Liver (tissue), 9 donors: ENCODE measurements around the gene TPD52L1. TPM values are rescaled to one million over a fixed set of nuclear protein-coding genes. Genes with fewer than 3 reads are reported as not detected.

Source experiments
- DNase-seq: peaks from one replicate; pipeline ENCODE4 v3.0.0-alpha.2; 2017; ENCODE audit warnings: low spot score
- H3K27ac ChIP-seq, 2 donors: one replicate each; pipeline ENCODE4 v1.7.0; 2013; ENCODE audit warnings: inconsistent platforms in 2 of 2, low read length in 2 of 2, control low read depth in 1 of 2, low read depth in 1 of 2, mild to moderate bottlenecking in 1 of 2
- H3K27me3 ChIP-seq, 4 donors: one replicate each; pipeline versions ENCODE4 v1.6.1 to v1.7.0; 2013; ENCODE audit warnings: low read length in 3 of 4, inconsistent platforms in 1 of 4, mild to moderate bottlenecking in 1 of 4, moderate library complexity in 1 of 4; ENCODE audit not compliant: control insufficient read depth in 4 of 4, insufficient read depth in 4 of 4
- H3K36me3 ChIP-seq, 4 donors: one replicate each; pipeline versions ENCODE4 v1.6.1 to v1.7.0; 2013; ENCODE audit warnings: low read length in 3 of 4, mild to moderate bottlenecking in 3 of 4, low read depth in 1 of 4, moderate library complexity in 1 of 4; ENCODE audit not compliant: control insufficient read depth in 4 of 4, insufficient read depth in 3 of 4
- H3K4me1 ChIP-seq, 4 donors: one replicate each; pipeline versions ENCODE4 v1.6.1 to v1.7.0; 2013; ENCODE audit warnings: low read length in 3 of 4, mild to moderate bottlenecking in 3 of 4, moderate library complexity in 1 of 4; ENCODE audit not compliant: control insufficient read depth in 4 of 4, insufficient read depth in 4 of 4
- H3K4me3 ChIP-seq, 3 donors: one replicate each; pipeline versions ENCODE4 v1.6.1 to v1.7.0; 2013; ENCODE audit warnings: low read length in 3 of 3, control low read depth in 1 of 3, low read depth in 1 of 3, mild to moderate bottlenecking in 1 of 3
- H3K9ac ChIP-seq, 2 donors: one replicate each; pipeline ENCODE4 v1.7.0; 2013; ENCODE audit warnings: low read length in 2 of 2, mild to moderate bottlenecking in 2 of 2, moderate library complexity in 2 of 2, control low read depth in 1 of 2, low read depth in 1 of 2
- H3K9me3 ChIP-seq, 4 donors: one replicate each; pipeline versions ENCODE4 v1.6.1 to v1.7.0; 2013; ENCODE audit warnings: low read length in 3 of 4; ENCODE audit not compliant: control insufficient read depth in 4 of 4
- CTCF ChIP-seq: fragments of 150-350 bp; IDR thresholded peaks from 2 replicates; pipeline ENCODE4 v1.5.1; 2017; ENCODE audit warnings: improper control_type of control experiment, low read depth, low read length; ENCODE audit not compliant: missing input control
- EGR1 ChIP-seq, 2 donors: IDR thresholded peaks; 2 replicates each; pipeline ENCODE4 v1.6.1; 2016 to 2018; ENCODE audit warnings: antibody characterized with exemption in 2 of 2, low read depth in 2 of 2
- FOXA1 ChIP-seq: IDR thresholded peaks from 2 replicates; pipeline ENCODE4 v1.6.1; 2016; ENCODE audit warnings: antibody characterized with exemption
- FOXA2 ChIP-seq: IDR thresholded peaks from 2 replicates; pipeline ENCODE4 v1.6.1; 2016; ENCODE audit warnings: antibody characterized with exemption
- HNF4G ChIP-seq: IDR thresholded peaks from 2 replicates; pipeline ENCODE4 v1.6.1; 2016; ENCODE audit warnings: antibody characterized with exemption
- JUND ChIP-seq, 2 donors: IDR thresholded peaks; 2 replicates each; pipeline ENCODE4 v1.6.1; 2016; ENCODE audit warnings: antibody characterized with exemption in 2 of 2
- MAX ChIP-seq: IDR thresholded peaks from 2 replicates; pipeline ENCODE4 v1.6.1; 2016; ENCODE audit warnings: antibody characterized with exemption
- NR2F2 ChIP-seq: IDR thresholded peaks from 2 replicates; pipeline ENCODE4 v1.6.1; 2016; ENCODE audit warnings: antibody characterized with exemption
- RAD21 ChIP-seq, 2 donors: IDR thresholded peaks; 2 replicates each; pipeline ENCODE4 v1.6.1; 2016; ENCODE audit warnings: antibody characterized with exemption in 2 of 2, mild to moderate bottlenecking in 2 of 2
- RXRA ChIP-seq, 2 donors: IDR thresholded peaks; 2 replicates each; pipeline ENCODE4 v1.6.1; 2017 to 2018; ENCODE audit warnings: antibody characterized with exemption in 2 of 2, mild to moderate bottlenecking in 1 of 2
- TAF1 ChIP-seq: conservative IDR thresholded peaks from 2 replicates; pipeline ENCODE4 v1.6.1; 2016; ENCODE audit warnings: antibody characterized with exemption, mild to moderate bottlenecking
- YY1 ChIP-seq: IDR thresholded peaks from 2 replicates; pipeline ENCODE4 v1.6.1; 2016; ENCODE audit warnings: antibody characterized with exemption, mild to moderate bottlenecking
- WGBS: extraction: QIAGEN DNeasy Blood & Tissue Kit; methylation state at CpG from one replicate; pipeline ENCODE4 v1.1.7; 2013; 5-methylcytosine and 5-hydroxymethylcytosine counted together
- polyA plus RNA-seq, 2 donors: library from polyadenylated mRNA; stranded (reverse) in 1 of 2; unstranded in 1 of 2; fragments of 200-250 nt in 1 of 2; fragments of >200 nt in 1 of 2; fragmentation: Nextera tagmentation in 1 of 2; extraction: Ambion mirVana in 1 of 2; gene quantifications; one replicate each; pipeline versions ENCODE4 v1.2.1 to v1.2.3, GENCODE V29; 2013 to 2015
- total RNA-seq, 2 donors: library from RNA; depleted of rRNA; stranded (reverse); fragments of >200 nt; gene quantifications; one replicate each; pipeline ENCODE4 v1.2.3, GENCODE V29; 2014
- TF ChIP-seq, protein P1 (sequence below): IDR thresholded peaks from 2 replicates; pipeline ENCODE4 v1.6.1; 2016; ENCODE audit warnings: antibody characterized with exemption
- TF ChIP-seq, protein P2 (sequence below): IDR thresholded peaks from 2 replicates; pipeline ENCODE4 v1.6.1; 2016; ENCODE audit warnings: antibody characterized with exemption
- donor health status: healthy.
- donor health status: healthy.
- donor health status: healthy.
- donor health status: healthy.
- donor health status: healthy.

TPD52L1 gene
- total and polyA plus RNA-seq, 4 donors = 8.9 to 66.4 (median 56.6) TPM

GRCh38 chr6:125271486-125272159, 118.0 kb downstream of the TPD52L1 start (continued):
- TF ChIP-seq, protein P1, sequence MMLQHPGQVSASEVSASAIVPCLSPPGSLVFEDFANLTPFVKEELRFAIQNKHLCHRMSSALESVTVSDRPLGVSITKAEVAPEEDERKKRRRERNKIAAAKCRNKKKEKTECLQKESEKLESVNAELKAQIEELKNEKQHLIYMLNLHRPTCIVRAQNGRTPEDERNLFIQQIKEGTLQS = no peak

- Histone ChIP-seq H3K27ac (no peak overlapping the region), H3K4me3 (no peak overlapping the region), H3K9me3 (no peaks in the 10 kb centered on the region), H3K27me3 (no peaks in the 10 kb centered on the region), H3K4me1 (peaks cover 0 to 9% (median 3%) of the 10 kb centered on the region in 4 donors), H3K36me3 (peaks cover 0 to 20% (median 6%) of the 10 kb centered on the region in 4 donors), H3K9ac (no peak overlapping the region)
- TF ChIP-seq HNF4G = no peak
- no peak for TF ChIP-seq EGR1 (IDR thresholded peaks at IDR 0.05; ENCODE audit: low read depth in 2 of 2)
- TF ChIP-seq, protein P2, sequence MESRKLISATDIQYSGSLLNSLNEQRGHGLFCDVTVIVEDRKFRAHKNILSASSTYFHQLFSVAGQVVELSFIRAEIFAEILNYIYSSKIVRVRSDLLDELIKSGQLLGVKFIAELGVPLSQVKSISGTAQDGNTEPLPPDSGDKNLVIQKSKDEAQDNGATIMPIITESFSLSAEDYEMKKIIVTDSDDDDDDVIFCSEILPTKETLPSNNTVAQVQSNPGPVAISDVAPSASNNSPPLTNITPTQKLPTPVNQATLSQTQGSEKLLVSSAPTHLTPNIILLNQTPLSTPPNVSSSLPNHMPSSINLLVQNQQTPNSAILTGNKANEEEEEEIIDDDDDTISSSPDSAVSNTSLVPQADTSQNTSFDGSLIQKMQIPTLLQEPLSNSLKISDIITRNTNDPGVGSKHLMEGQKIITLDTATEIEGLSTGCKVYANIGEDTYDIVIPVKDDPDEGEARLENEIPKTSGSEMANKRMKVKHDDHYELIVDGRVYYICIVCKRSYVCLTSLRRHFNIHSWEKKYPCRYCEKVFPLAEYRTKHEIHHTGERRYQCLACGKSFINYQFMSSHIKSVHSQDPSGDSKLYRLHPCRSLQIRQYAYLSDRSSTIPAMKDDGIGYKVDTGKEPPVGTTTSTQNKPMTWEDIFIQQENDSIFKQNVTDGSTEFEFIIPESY = no peak
- no peak for TF ChIP-seq MAX
- TF ChIP-seq FOXA1 = no peak
- TF ChIP-seq YY1 = no peak
- no peak for TF ChIP-seq JUND (IDR thresholded peaks at IDR 0.05)
- 98% methylated on average over 8 of the region's 8 CpGs for WGBS
- no peak for DNase-seq
These were observed 119.7 kb downstream of the TPD52L1 start for GRCh38 chr6:125273251-125273650.

DNA sequence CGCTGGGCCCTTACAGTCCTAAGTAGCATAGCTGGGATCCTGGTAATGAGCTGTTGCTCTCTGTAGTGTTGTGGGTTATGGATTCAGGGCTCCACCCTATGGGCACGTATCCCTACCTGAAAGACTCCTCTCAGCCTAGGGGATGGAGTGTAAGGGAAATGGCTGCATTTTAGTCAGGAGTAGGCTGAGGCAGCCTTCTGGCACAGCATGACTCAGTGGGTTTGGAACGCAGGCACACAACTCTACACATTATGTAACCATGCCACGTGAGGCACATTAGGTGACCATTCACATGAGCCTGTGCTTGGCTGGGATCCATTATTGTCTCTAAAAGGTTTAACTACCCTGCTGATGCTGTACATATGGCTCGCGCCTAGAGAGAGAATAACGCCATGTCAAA, 120.4 kb downstream of the TPD52L1 start:
- no peaks in the 10 kb centered on the region for H3K27me3 ChIP-seq
- 94% methylated on average over 7 of the region's 7 CpGs for WGBS
- TF ChIP-seq, protein P2 = no peak
- H3K27ac ChIP-seq = no peak overlapping the region
- DNase-seq = no peak
- peaks cover 0 to 9% (median 3%) of the 10 kb centered on the region in 4 donors for H3K4me1 ChIP-seq
- no peaks in the 10 kb centered on the region for H3K9me3 ChIP-seq
- no peak overlapping the region for H3K9ac ChIP-seq
- H3K4me3 ChIP-seq = no peak overlapping the region
- H3K36me3 ChIP-seq = peaks cover 0 to 20% (median 6%) of the 10 kb centered on the region in 4 donors

DNA sequence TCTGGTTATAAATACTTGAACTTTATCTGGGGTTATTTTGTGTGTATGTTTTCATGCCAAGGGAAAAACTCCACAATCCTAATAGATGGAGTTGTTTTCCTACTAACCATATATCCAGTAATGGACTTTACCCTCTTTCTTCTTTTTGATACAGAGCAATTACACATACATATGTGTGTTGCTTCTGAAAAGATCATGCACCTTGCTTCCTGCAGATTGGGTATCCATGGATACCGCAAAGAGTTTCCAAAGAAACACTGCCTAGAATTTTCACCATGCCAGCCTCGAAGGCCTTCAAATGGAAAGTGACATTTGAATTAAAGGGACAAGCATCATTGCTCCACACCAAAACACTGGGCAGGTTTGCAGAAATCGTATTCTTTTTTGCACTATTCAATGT, 121.4 kb downstream of the TPD52L1 start:
- no peak for DNase-seq
- TF ChIP-seq CTCF (no peak), RXRA (IDR thresholded peaks at IDR 0.05) (no peak), RAD21 (IDR thresholded peaks at IDR 0.05) (no peak), NR2F2 (no peak), HNF4G (no peak), EGR1 (IDR thresholded peaks at IDR 0.05; ENCODE audit: low read depth in 2 of 2) (no peak), FOXA2 (no peak), TAF1 (no peak)
- TF ChIP-seq, protein P2 = no peak
- Histone ChIP-seq H3K27ac (no peak overlapping the region), H3K4me1 (peaks cover 0 to 7% (median 3%) of the 10 kb centered on the region in 4 donors), H3K9me3 (no peaks in the 10 kb centered on the region), H3K27me3 (no peaks in the 10 kb centered on the region), H3K36me3 (peaks cover 0 to 20% (median 6%) of the 10 kb centered on the region in 4 donors), H3K9ac (no peak overlapping the region), H3K4me3 (no peak overlapping the region)
- 84% methylated on average over 3 of the region's 3 CpGs for WGBS
